GM12878 (cell line): ENCODE results near the gene TBL1XR1. TPM values are rescaled to one million over a fixed set of nuclear protein-coding genes. Genes with fewer than 3 reads are reported as not detected.

Experiments used
- ATAC-seq: fragments of 200-7000 bp; cut with Tn5 transposase; 3 replicates; pipeline ENCODE4 v1.9.1; 2020; ENCODE audit warnings: mild to moderate bottlenecking, moderate library complexity
- BruUV-seq: library from RNA; stranded (reverse); fragments of 400-500 nt; replicated peaks from 2 replicates; lab custom pipeline; 2021; lab: Mats Ljungman, UMichigan
- CTCF ChIA-PET: fragments of 300-600 bp; sonication (Branson Sonifier 250); formaldehyde crosslinking; extraction: SDS; loops from one replicate; lab custom pipeline; 2021; ENCODE audit warnings: inconsistent platforms; lab: Yijun Ruan, JAX
- POLR2A ChIA-PET: fragments of 350-600 bp; formaldehyde crosslinking; extraction: SDS; loops from one replicate; lab custom pipeline; 2021; ENCODE audit warnings: inconsistent platforms; lab: Charles Lee
- RAD21 ChIA-PET: fragments of 300-600 bp; sonication (Branson Sonifier 250); formaldehyde crosslinking; loops from one replicate; lab custom pipeline; 2023; ENCODE audit warnings: antibody characterized with exemption; ENCODE audit not compliant: unreplicated experiment; lab: Charles Lee
- SMC1A ChIA-PET: fragments of 300-600 bp; sonication (Branson Sonifier 250); formaldehyde crosslinking; loops from one replicate; lab custom pipeline; 2023; ENCODE audit not compliant: unreplicated experiment, uncharacterized antibody; lab: Charles Lee
- DNase-seq: peaks from one replicate; pipeline ENCODE4 v3.0.0-alpha.2; 2011; ENCODE audit warnings: low read depth, low spot score
- FAIRE-seq: peaks from 3 replicates; lab custom pipeline; 2011; peaks lifted over from hg19 to GRCh38; lab: Jason Lieb, UNC
- H2AFZ ChIP-seq: 2 replicates; pipeline ENCODE4 v1.6.0; 2011; ENCODE audit warnings: low read depth, low read length, control low read depth; ENCODE audit not compliant: control insufficient read depth
- H3K27ac ChIP-seq: 2 replicates; pipeline ENCODE4 v1.5.1; 2011; ENCODE audit warnings: control low read depth; ENCODE audit not compliant: control insufficient read depth, insufficient read depth
- H3K27me3 ChIP-seq, 2 experiments: replicated peaks in 1 of 2; 2 replicates each; pipeline versions ENCODE4 v1.6.0 to v1.6.1; 2011; ENCODE audit warnings: low read length in 1 of 2; ENCODE audit not compliant: control insufficient read depth in 2 of 2, insufficient read depth in 2 of 2
- H3K36me3 ChIP-seq, 2 experiments: 2 replicates each; pipeline ENCODE4 v1.5.1; 2011; ENCODE audit warnings: low read length in 1 of 2; ENCODE audit not compliant: control insufficient read depth in 2 of 2, insufficient read depth in 2 of 2
- H3K4me1 ChIP-seq: 2 replicates; pipeline ENCODE4 v1.6.1; 2011; ENCODE audit warnings: mild to moderate bottlenecking, low read length, moderate library complexity, mixed read lengths; ENCODE audit not compliant: control insufficient read depth, insufficient read depth
- H3K4me2 ChIP-seq: 2 replicates; pipeline ENCODE4 v1.6.0; 2011; ENCODE audit warnings: control low read depth; ENCODE audit not compliant: control insufficient read depth, insufficient read depth
- H3K4me3 ChIP-seq: fragments of 200-600 bp; sonication (generic); 2 replicates; pipeline ENCODE4 v1.5.1; 2016
- H3K79me2 ChIP-seq: 2 replicates; pipeline ENCODE4 v1.6.0; 2011; ENCODE audit warnings: low read length; ENCODE audit not compliant: control insufficient read depth, insufficient read depth
- H3K9ac ChIP-seq: 2 replicates; pipeline ENCODE4 v1.8.0; 2011; ENCODE audit warnings: low read length, control low read depth, mixed read lengths; ENCODE audit not compliant: control insufficient read depth, insufficient read depth
- H3K9me3 ChIP-seq: replicated peaks from 3 replicates; pipeline ENCODE4 v1.5.1; 2011; ENCODE audit warnings: mild to moderate bottlenecking, low read length; ENCODE audit not compliant: control insufficient read depth, insufficient read depth
- H4K20me1 ChIP-seq: 2 replicates; pipeline ENCODE4 v1.6.0; 2011; ENCODE audit not compliant: control insufficient read depth, insufficient read depth
- BMI1 ChIP-seq: fragments of 450-650 bp; IDR thresholded peaks from 2 replicates; pipeline ENCODE4 v1.6.1; 2016; ENCODE audit warnings: mild to moderate bottlenecking, moderate library complexity, borderline replicate concordance
- CHD2 ChIP-seq: IDR thresholded peaks from 2 replicates; pipeline ENCODE4 v1.6.1; 2011; ENCODE audit warnings: low read depth, low read length, improper control_type of control experiment, borderline replicate concordance
- HDAC2 ChIP-seq: fragments of 200-600 bp; sonication (generic); IDR thresholded peaks from 2 replicates; pipeline ENCODE4 v1.6.1; 2017
- HDAC6 ChIP-seq: fragments of 200-600 bp; sonication (generic); IDR thresholded peaks from one replicate; pipeline ENCODE4 v1.8.0; 2017; ENCODE audit warnings: antibody characterized with exemption; ENCODE audit not compliant: unreplicated experiment
- IRF4 ChIP-seq: IDR thresholded peaks from 2 replicates; pipeline ENCODE4 v1.6.1; 2011; ENCODE audit warnings: low read depth, low read length
- RAD21 ChIP-seq: IDR thresholded peaks from 2 replicates; pipeline ENCODE4 v1.6.1; 2011; ENCODE audit warnings: mild to moderate bottlenecking, low read depth, low read length, moderate library complexity; ENCODE audit not compliant: insufficient read depth
- RBBP5 ChIP-seq: fragments of 200-600 bp; sonication (generic); conservative IDR thresholded peaks from 2 replicates; pipeline ENCODE4 v1.6.1; 2016
- SIN3A ChIP-seq: IDR thresholded peaks from 2 replicates; pipeline ENCODE4 v1.6.1; 2012; ENCODE audit warnings: low read depth, low read length, improper control_type of control experiment
- SREBF2 ChIP-seq: IDR thresholded peaks from 2 replicates; pipeline ENCODE4 v1.6.1; 2012; ENCODE audit warnings: mild to moderate bottlenecking, low read length
- TCF7 ChIP-seq: IDR thresholded peaks from 2 replicates; pipeline ENCODE4 v1.6.1; 2014; ENCODE audit warnings: antibody characterized with exemption, borderline replicate concordance
- WGBS: methylation state at CpG from one replicate; pipeline ENCODE4 v1.1.6; 2016; ENCODE audit warnings: low lambda C conversion rate; ENCODE audit not compliant: insufficient replicate concordance, insufficient coverage; ENCODE audit errors: missing lambda C conversion rate; 5-methylcytosine and 5-hydroxymethylcytosine counted together
- in situ Hi-C: fragments of 300-500 bp; cut with MboI; formaldehyde crosslinking; loops from 9 replicates; pipeline ENCODE4 v1.14.3; 2018; ENCODE audit warnings: mixed read lengths
- intact Hi-C: fragments of 100-400 bp; cut with micrococcal nuclease; formaldehyde crosslinking; loops from one replicate; pipeline ENCODE4 v1.14.2; 2022; ENCODE audit not compliant: unreplicated experiment
- polyA plus RNA-seq, 11 experiments: library from polyadenylated mRNA; depleted of rRNA in 4 of 11; unstranded in 6 of 11; stranded (reverse) in 5 of 11; fragments of >200 nt; fragmentation: Nextera tagmentation in 4 of 11; fragmentation: Illumina TruSeq in 1 of 11; extraction: Ambion mirVana in 4 of 11; extraction: Trizol in 1 of 11; gene quantifications; 1 replicate in 1 of 11; 2 replicates in 10 of 11; pipeline versions ENCODE4 v1.2.1 to v1.2.3, GENCODE V29; 2011 to 2016; ENCODE audit warnings: inconsistent platforms in 2 of 11, missing spikeins in 2 of 11, low read depth in 1 of 11
- total RNA-seq, 4 experiments: library from RNA; depleted of rRNA in 3 of 4; stranded (reverse); fragments of >200 nt in 3 of 4; fragmentation: Illumina TruSeq in 1 of 4; extraction: Trizol in 1 of 4; gene quantifications; 2 replicates each; pipeline versions ENCODE4 v1.2.1 to v1.2.3, GENCODE V29; 2013 to 2021
- TF ChIP-seq, protein P1 (sequence below): fragments of 450-650 bp; formaldehyde crosslinking; IDR thresholded peaks from 2 replicates; pipeline ENCODE4 v1.5.0; 2022; ENCODE audit warnings: mild to moderate bottlenecking, missing genetic modification characterization
- TF ChIP-seq, protein P2 (sequence below): fragments of 450-650 bp; conservative IDR thresholded peaks from 2 replicates; pipeline ENCODE4 v1.6.1; 2017; ENCODE audit warnings: mild to moderate bottlenecking, moderate library complexity
- TF ChIP-seq, protein P3 (sequence below): IDR thresholded peaks from 2 replicates; pipeline ENCODE4 v1.6.1; 2011; ENCODE audit warnings: borderline replicate concordance, low read depth, mild to moderate bottlenecking, moderate library complexity, low read length; ENCODE audit not compliant: insufficient read depth, poor library complexity, severe bottlenecking

TBL1XR1 gene
- total and polyA plus RNA-seq, 10 of the 15 experiments (the other 5 are each of a cell fraction or from before 2014, with no cell fraction given), result 13.0 to 115 (median 60.4) TPM

DNA sequence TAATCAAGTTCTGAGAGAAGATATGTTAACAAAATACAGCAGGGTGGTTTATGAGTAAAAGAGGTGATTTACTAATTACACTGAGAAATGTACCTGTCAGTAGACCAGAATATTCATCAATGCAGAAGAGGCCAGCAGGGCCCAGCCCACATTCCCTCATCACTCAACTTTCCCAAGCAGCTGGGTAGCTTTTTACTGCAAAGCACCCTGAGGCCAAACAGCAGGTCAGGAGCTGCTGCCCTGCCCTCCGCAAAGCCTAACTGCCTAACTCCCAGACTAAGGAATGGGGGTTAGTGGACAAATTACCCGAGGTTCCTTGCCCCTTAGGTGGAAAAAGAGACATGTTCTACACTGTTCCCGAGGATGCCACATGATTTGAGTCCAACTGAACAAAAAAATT is 108.2 kb downstream of the TBL1XR1 start (continued):
- TF ChIP-seq, protein P1, sequence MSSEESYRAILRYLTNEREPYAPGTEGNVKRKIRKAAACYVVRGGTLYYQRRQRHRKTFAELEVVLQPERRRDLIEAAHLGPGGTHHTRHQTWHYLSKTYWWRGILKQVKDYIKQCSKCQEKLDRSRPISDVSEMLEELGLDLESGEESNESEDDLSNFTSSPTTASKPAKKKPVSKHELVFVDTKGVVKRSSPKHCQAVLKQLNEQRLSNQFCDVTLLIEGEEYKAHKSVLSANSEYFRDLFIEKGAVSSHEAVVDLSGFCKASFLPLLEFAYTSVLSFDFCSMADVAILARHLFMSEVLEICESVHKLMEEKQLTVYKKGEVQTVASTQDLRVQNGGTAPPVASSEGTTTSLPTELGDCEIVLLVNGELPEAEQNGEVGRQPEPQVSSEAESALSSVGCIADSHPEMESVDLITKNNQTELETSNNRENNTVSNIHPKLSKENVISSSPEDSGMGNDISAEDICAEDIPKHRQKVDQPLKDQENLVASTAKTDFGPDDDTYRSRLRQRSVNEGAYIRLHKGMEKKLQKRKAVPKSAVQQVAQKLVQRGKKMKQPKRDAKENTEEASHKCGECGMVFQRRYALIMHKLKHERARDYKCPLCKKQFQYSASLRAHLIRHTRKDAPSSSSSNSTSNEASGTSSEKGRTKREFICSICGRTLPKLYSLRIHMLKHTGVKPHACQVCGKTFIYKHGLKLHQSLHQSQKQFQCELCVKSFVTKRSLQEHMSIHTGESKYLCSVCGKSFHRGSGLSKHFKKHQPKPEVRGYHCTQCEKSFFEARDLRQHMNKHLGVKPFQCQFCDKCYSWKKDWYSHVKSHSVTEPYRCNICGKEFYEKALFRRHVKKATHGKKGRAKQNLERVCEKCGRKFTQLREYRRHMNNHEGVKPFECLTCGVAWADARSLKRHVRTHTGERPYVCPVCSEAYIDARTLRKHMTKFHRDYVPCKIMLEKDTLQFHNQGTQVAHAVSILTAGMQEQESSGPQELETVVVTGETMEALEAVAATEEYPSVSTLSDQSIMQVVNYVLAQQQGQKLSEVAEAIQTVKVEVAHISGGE (CRISPR knock-in tag), result no peak
- TF ChIP-seq HDAC6, result no peak

DNA sequence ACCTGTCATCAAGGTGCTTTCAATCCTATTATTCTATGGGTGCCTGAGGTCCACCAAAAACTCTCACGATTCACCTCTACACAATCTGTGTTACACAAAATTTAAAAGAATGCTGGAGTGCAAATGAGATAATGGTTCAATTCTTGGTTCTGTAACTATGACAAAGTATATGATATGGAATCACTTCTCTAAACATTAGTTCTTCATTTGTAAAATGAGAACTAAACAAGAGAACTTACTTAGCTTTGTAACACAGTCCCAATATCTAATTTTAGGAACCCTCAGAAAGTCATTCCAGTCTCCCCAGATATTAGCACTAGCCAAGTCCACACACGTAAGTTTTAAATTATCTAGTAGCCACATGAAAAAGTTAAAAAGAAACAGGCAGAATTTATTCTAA is 111.5 kb downstream of the TBL1XR1 start:
- peaks cover 0 to 8% of the 10 kb centered on the region in 2 experiments; a peak in 2 of 4 replicates for H3K36me3 ChIP-seq
- H3K27ac ChIP-seq, result no peak overlapping the region
- CTCF ChIA-PET, result no interaction called here
- ATAC-seq, result no peak
- H3K4me1 ChIP-seq, result 0 out of 2 replicates have a peak, but pooled peaks cover 4% of the 10 kb centered on the region
- no peak overlapping the region for H2AFZ ChIP-seq
- POLR2A ChIA-PET, result no interaction called here
- no peak overlapping the region for H3K4me2 ChIP-seq
- BruUV-seq, result no TSS peak
- no peaks in the 10 kb centered on the region for H4K20me1 ChIP-seq
- WGBS, result 94% methylated on average over 2 of the region's 2 CpGs
- no peak for FAIRE-seq
- H3K4me3 ChIP-seq, result no peak overlapping the region
- H3K79me2 ChIP-seq, result peaks cover 45% of the 10 kb centered on the region
- in situ Hi-C loops, result no loop called here
- H3K27me3 ChIP-seq, result no peaks in the 10 kb centered on the region
- SMC1A ChIA-PET, result interaction anchor here (0.6 to 1.6 kb wide), 4 partner anchors 10 to 296 kb away, joined by 3 to 6 read pairs (median 3); no protein-coding TSS in a partner anchor
- RAD21 ChIA-PET, result no interaction called here
- no peak for DNase-seq
- no peaks in the 10 kb centered on the region; the same call in none of the 3 replicates for H3K9me3 ChIP-seq
- no peak overlapping the region for H3K9ac ChIP-seq
- TF ChIP-seq SIN3A (no peak), RBBP5 (no peak), SREBF2 (no peak), TCF7 (no peak), BMI1 (no peak), HDAC2 (no peak), IRF4 (no peak), RAD21 (no peak), CHD2 (no peak)
- TF ChIP-seq, protein P2, sequence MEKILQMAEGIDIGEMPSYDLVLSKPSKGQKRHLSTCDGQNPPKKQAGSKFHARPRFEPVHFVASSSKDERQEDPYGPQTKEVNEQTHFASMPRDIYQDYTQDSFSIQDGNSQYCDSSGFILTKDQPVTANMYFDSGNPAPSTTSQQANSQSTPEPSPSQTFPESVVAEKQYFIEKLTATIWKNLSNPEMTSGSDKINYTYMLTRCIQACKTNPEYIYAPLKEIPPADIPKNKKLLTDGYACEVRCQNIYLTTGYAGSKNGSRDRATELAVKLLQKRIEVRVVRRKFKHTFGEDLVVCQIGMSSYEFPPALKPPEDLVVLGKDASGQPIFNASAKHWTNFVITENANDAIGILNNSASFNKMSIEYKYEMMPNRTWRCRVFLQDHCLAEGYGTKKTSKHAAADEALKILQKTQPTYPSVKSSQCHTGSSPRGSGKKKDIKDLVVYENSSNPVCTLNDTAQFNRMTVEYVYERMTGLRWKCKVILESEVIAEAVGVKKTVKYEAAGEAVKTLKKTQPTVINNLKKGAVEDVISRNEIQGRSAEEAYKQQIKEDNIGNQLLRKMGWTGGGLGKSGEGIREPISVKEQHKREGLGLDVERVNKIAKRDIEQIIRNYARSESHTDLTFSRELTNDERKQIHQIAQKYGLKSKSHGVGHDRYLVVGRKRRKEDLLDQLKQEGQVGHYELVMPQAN, result no peak
- TF ChIP-seq, protein P3, sequence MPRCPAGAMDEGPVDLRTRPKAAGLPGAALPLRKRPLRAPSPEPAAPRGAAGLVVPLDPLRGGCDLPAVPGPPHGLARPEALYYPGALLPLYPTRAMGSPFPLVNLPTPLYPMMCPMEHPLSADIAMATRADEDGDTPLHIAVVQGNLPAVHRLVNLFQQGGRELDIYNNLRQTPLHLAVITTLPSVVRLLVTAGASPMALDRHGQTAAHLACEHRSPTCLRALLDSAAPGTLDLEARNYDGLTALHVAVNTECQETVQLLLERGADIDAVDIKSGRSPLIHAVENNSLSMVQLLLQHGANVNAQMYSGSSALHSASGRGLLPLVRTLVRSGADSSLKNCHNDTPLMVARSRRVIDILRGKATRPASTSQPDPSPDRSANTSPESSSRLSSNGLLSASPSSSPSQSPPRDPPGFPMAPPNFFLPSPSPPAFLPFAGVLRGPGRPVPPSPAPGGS, result no peak
- TF ChIP-seq, all 136 proteins: peak for 0
- intact Hi-C loops, result no loop called here
